GM21786 (cell line): Measurements from ENCODE around the gene SPG21.

Experiments used
- ATAC-seq: cut with Tn5 transposase; IDR thresholded peaks from one replicate; pipeline ENCODE4 v1.9.1; 2021; ENCODE audit not compliant: unreplicated experiment

SPG21 gene

DNA sequence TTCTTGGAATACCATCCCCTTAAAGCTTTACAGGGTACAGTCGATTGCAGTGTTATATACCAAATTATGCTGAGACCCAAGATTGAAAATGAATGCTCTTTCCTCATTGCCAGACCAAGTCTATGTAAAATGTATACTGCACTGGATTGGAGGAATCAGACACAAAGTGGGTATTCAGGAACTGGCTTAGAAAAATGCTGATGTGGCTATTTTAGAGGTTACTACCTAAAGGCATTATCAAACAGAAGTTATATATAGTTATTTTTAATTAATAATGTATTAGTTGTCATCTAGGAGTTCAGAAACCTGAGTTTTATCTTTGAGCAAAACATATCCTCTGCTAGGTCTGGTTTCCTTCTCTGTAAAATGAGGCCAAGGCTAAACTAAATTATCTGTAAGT, 3.6 kb upstream of the SPG21 start:
- no peak for ATAC-seq

DNA sequence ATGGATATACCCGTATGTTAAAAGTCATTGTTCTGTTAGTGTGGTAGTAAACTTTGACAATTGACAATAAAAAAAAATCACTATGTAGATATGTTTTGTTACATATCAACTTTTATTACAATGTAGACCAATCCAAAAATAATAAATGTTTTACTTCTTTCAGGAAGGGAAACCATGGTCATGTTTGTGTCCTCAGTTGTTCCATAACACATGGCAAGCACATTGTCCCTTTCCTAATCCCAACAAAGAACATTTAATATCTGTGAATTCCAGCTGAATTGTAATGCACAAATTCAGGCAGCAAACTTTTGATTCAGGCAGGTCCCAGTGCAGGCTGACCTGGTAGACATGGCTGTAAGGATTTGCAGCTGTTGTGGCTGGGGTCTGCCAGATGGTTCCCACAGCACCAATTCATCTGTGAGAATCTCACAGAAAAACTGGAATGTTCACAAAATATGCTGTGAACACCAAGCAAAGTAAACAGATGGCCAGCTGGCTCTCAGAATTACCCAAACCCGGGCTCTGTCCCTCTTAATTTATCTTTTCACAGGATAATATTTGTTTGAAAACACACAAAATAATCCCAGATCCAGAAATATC, 1.9 kb upstream of the SPG21 start:
- no peak for ATAC-seq

GRCh38 chr15:64990168-64990470, 405 bp upstream of the SPG21 start:
- no peak for ATAC-seq

- no peak for ATAC-seq
Observed at GRCh38 chr15:64987136-64987535, 2.6 kb downstream of the SPG21 start.

DNA sequence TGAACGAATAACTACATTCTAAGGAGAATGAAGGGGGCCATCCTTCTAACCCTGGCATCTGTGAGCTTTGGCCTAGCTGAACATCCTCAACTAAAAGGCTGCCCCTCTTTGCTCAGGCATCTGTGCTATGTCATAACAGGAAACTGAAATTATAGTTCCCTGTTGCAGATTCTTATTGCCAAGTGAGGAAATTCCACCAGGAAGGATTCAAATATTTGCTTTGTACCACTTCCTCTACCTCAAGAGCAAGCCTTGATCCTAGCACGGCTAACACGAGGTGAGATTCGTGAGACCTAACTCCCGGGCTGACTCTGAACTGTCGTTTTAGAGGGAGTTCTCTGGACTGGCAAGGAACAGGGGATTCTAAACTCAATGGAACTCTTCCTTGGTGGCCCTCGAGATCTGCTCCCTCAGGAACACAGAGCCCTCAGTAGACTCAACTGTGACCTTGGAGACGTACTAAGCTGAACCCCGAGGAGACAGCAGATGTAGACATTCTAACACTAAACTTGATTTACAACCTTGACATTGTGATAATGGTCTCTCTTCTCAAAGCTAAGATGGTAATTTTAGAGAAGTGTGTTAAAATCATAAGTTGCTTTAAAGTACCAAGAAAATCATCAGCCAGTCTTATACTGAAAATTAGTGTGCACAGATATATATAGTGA, 4.2 kb downstream of the SPG21 start:
- ATAC-seq: no peak

DNA sequence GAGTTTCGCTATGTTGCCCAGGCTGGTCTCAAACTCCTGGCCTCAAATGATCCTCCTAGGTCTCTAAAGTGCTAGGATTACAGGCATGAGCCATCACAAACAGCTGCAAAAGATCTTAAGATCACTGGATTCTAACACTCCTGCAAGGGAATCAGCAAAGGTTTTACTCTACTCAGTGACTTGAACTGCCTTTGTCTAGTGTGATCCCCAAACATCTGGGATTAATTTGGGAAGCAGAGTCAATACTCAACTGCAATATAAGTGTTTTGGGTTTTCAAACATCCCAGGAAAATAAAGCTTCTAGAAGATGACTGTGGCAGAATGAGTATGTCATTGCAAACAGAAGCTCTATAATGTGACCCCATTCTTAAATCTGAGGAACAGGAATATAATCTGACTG, 7.2 kb downstream of the SPG21 start:
- no peak for ATAC-seq

DNA sequence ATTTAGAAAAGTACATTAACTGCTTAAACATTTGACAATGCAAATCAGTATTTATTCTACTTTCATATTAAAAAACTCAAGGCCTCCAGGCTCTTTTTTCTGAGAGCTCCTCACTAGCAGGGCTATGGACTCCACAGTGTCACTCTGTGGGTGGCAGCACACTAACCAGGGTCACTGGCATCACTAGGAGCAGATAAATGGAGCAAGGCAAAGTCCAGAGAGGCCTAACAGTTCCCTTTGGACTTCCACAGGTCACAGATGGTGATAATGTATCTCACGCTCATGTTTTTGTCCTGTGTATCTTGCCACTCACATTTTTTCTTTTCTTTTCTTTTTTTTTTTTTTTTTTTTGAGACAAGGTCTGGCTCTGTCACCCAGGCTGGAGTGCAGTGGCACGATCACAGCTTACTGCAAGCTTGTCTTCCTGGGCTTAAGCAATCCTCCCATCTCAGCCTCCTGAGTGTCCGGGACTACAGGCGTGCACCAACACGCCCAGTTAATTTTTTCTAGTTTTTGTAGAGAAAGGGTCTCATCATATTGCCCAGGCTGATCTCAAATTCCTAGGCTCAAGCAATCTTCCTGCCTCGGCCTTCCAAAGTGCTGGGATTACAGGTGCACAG, 7.8 kb downstream of the SPG21 start:
- no peak for ATAC-seq

GRCh38 chr15:64979252-64979710, 10.4 kb downstream of the SPG21 start:
- ATAC-seq: no peak

DNA sequence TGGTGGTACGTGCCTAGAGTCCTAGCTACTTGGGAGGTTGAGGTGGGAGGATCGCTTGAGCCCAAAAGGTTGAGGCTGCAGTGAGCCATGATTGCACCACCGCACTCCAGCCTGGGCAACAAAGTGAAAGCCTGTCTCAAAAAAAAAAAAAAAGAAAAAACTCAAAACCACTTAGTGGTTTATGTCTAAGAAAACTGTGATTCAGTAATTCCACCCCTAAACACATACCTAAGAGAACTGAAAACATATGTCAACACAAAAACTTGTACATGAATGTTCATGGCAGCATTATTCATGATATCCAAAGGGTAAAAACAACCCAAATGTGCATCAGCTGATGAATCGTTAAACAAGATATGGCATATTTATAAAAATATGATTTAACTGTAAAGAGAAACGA, 14.3 kb downstream of the SPG21 start:
- no peak for ATAC-seq

DNA sequence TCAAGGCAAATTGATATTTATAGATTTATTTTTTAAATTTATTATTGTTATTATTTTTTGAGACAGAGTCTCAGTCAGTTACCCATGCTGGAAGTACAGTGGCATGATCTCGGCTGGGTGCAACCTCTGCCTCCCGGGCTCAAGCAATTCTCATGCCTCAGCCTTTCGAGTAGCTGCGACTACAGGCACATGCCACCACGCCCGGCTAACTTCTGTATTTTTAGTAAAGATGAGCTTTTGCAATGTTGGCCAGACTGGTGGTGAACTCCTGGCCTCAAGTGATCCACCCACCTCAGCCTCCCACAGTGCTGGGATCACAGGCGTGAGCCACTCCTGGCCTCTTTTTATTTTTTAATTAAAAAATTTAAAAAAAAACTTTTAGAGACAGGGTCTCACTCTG, 19.0 kb downstream of the SPG21 start:
- ATAC-seq: no peak

GRCh38 chr15:64969401-64969800, 20.3 kb downstream of the SPG21 start:
- no peak for ATAC-seq

DNA sequence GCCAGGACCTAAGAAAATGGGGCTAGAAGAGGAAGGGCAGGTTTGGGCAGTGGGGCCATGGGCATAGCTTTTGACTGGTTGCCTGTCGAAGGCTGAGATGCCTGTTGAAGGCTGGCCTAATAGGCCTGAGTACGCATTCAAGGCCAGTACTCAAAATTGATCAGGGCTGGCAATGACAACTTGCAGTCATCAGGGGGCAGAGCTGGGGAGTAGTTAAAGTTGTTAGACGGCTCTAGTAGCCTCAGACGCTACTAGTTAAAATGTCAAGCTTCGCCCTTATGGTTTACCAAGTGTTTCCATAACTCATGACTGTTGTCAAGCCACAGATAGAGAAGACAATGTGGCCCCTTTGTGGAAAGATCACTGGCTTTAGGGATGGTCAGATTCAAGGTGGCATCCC, 28.7 kb downstream of the SPG21 start:
- ATAC-seq: no peak

GRCh38 chr15:64960153-64960552, 29.6 kb downstream of the SPG21 start:
- no peak for ATAC-seq

DNA sequence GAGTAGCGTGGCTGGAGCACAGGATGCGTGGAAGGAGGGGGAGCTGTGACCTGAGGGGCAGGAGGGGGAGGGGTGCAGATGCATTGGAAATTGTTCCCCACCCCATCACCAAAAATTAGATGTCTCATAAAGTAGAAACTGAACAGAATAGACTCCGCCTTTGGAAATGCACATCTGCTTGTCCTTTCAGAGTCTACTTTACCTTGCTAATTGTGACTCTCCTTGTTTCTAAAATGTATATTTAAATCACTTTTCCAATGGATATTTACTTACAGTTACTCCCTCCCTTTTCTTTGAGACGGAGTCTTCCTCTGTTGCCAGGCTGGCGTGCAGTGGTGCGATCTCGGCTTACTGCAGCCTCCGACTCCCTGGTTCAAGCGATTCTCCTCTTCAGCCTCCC, 30.6 kb downstream of the SPG21 start:
- ATAC-seq: no peak

DNA sequence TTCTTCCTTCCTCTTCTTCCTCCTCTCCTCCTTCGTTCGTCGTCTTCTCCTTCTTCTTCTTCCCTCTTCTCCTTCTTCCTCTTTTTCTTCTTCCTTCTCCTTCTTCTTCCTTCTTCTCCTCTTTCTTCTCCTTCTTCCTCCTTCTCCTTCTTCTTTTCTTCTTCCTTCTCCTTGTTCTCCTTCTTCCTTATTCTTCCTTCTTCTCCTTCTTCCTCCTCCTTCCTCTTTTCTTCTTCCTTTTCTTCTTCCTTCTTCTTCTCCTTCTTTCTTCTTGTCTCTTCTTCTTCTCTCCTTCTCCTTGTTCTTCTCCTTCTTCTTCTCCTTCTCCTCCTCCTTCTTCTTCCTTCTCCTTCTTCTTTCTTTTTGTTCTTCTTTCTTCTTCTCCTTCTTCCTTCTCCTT, 35.3 kb downstream of the SPG21 start:
- ATAC-seq: no peak

DNA sequence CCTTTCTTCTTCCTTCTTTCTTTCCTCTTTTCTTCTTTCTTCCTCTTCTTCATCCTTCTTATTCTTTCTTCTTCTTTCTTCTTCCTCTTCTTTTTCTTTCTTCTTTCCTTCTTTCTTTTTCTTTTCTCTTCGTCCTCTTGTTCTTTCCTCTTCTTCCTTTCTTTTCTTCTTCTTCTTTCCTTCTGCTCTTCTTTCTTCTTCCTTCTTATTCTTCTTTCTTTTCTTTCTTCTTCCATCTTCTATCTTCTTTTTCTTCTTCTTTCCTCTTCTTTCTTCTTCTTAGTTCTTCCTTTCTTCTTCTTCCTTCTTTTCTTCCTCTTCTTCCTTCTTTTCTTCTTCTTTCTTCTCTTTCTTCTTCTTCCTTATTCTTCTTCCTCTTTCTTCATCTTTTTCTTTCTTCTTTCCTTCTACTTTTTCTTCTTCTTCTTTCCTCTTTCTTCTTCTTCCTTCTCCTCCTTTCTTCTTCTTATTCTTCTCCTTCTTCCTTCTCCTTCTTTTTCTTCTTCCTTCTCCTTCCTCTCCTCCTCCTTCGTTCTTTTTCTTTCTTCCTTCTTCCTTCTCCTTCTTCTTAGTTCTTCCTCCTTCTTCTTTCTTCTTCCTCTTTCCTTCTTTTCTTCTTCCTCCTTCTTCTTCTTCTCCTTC, 37.8 kb downstream of the SPG21 start:
- no peak for ATAC-seq

DNA sequence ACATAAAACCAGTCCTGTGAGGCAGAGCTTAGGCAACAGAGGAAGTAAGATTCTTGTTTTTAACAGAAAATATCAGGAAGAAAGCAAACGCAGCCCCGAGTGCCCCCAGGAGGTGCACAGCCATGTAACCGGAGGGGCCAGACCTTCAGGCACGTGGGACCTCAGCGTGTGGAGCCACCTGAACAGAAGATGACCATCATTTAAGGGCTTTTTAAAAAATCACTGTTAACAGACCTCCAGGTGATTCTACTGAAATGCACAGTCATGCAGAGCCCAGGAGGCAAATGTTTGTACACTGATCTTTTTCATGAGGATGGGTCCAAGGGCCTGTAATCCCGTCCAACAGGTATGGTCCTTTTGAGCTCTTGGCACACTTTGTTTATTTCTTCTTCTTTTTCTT, 38.8 kb downstream of the SPG21 start:
- ATAC-seq: no peak

DNA sequence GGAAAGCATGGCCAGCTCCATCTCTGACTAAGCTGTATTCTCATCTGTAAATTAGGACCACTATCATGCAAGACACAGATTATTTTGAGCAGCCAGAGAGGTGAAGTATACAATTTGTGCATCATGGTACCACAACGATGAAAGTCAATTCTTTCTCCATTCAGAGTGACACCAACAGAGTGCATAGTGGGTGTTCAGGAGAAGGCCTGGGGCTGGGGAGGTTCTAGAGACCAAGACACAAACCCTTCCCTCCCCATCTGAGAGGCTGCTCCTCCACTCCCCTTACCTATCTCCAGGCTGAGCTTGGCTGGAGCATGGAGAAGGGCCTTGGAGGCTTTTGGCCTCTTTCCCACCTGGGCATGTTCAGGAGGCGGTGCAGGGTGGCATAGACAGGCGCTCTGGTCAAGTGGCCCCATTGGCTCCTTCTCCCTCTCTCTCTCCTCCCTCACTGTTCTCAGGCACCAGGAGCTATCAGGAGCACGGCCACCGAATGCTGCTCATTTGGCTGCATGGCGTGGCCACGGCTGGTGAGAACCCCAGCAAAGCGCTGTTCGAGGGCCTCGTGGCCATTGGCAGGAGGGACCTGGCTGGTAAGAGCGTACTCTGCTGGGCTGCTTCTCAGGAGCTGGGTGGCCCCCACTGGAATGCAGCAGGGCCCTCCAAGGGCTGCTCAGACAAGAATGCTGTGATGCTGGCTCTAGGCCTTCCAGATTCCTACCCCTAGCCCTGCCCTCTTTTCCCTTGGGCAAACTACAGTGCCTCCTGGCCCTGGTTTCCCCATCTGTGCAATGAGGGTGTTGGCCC, 40.1 kb downstream of the SPG21 start:
- ATAC-seq: no peak

GRCh38 chr15:64948916-64949315, 40.8 kb downstream of the SPG21 start:
- ATAC-seq: no peak

- ATAC-seq: no peak
Observed at GRCh38 chr15:64947211-64947610, 42.5 kb downstream of the SPG21 start.

DNA sequence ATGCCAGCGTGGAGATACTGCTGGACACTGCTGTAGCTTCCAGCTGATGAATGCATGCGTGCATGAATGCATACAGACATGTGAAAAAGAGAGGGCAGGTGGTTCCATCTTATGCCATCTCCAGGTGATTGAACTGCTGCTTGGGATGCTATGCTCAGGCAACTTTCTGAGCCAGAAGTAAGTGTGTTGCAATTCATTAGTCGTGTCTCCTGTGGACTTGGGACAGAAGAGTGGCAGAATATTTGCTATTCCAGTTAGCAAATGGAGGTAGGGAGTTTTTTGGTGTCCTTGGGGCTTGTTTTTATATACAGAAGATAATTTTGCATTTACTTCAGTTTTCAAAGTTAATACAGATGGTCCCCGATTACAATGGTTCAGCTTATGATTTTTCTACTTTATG, 44.8 kb downstream of the SPG21 start:
- ATAC-seq: no peak
